ENCODE measurements around the gene TSPAN8.
"Not testable (repeated sequence)": the region's sequence is repeated elsewhere in the genome, so short reads cannot be mapped to it uniquely, and the experiment has no call there.

Gene TSPAN8

GRCh38 chr12:71165780-71166179 lies 8.0 kb upstream of the TSPAN8 start:
- DNase-seq (ENCODE audit: low read depth); H3K4me3 ChIP-seq (ENCODE audit: low read depth, low read length): not testable (repeated sequence)

- DNase-seq (ENCODE audit: low read depth): no peak
Measured at GRCh38 chr12:71164568-71165197, 6.9 kb upstream of the TSPAN8 start.

DNA sequence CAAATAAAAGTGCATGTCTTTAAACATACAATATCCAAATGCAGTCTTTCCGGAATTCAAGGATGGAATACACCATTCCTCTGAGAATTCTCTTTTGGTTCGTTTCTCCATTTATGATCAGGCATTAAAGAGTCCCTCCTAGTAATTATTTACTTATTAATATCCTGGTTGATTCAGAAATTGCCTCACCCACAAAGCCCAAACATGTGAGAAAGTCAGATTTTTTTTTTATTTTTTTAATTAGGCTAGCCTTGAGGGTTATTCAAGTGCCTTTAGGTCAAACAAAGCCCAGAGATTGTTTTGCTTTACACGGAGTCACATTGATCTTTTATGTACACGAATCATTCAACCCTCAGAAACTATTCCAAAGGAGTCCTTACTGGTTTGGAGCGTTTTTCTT lies 6.4 kb upstream of the TSPAN8 start:
- no peak for DNase-seq (ENCODE audit: low read depth)

More at GRCh38 chr12:71164568-71165197, 6.9 kb upstream of the TSPAN8 start:
- H3K4me3 ChIP-seq (ENCODE audit: low read depth, low read length): no peak overlapping the region

GRCh38 chr12:71162832-71163763 lies 5.3 kb upstream of the TSPAN8 start:
- H3K4me3 ChIP-seq (ENCODE audit: low read depth, low read length): no peak overlapping the region
- no peak for DNase-seq (ENCODE audit: low read depth)

More for the DNA sequence above, 6.4 kb upstream of the TSPAN8 start:
- no peak overlapping the region for H3K4me3 ChIP-seq (ENCODE audit: low read depth, low read length)

DNA sequence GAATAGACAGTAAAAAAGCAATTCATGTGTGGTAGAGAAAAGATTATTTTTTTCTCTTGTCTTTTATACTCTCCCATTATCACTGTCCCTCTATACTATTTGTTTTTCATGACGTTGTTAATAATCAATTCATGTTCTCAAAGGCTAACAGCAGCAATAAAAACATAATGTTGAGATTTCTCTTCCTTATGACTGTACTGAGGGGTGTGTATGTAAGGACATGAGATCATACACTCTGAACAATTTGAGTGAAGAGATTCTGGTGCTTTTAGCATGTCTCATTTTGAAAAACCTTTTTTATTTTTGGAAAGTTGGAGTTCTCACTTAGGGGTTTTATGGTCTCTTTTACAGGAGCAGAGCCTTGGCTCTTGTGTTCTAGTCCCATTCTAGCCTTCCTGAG lies 3.8 kb upstream of the TSPAN8 start:
- H3K4me3 ChIP-seq (ENCODE audit: low read depth, low read length): no peak overlapping the region
- DNase-seq (ENCODE audit: low read depth): no peak

GRCh38 chr12:71160585-71160984 lies 2.8 kb upstream of the TSPAN8 start:
- DNase-seq (ENCODE audit: low read depth): no peak
- H3K4me3 ChIP-seq (ENCODE audit: low read depth, low read length): no peak overlapping the region

GRCh38 chr12:71159878-71160277 lies 2.1 kb upstream of the TSPAN8 start:
- H3K4me3 ChIP-seq (ENCODE audit: low read depth, low read length): no peak overlapping the region
- no peak for DNase-seq (ENCODE audit: low read depth)

DNA sequence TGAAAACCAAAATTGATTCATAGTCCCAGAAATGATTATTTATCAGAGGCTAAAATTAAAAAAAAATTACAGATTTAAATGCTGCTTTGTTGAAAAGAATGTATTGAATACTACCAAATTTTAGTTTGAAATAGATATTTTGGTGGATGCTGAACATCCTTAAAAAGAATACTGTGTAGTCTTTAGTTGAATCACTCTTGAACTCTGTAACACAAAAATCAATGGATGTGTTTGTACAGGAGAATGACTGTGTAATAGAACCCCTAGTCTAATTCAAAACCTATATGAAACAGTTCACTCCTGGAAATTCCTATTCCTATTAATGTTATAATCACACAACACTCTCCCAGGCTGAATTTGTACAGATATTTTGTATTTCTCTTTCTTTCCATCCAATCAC lies 1.5 kb upstream of the TSPAN8 start:
- no peak overlapping the region for H3K4me3 ChIP-seq (ENCODE audit: low read depth, low read length)
- DNase-seq (ENCODE audit: low read depth): no peak

GRCh38 chr12:71158361-71158882 lies 623 bp upstream of the TSPAN8 start:
- H3K4me3 ChIP-seq (ENCODE audit: low read depth, low read length): no peak overlapping the region
- DNase-seq (ENCODE audit: low read depth): no peak

DNA sequence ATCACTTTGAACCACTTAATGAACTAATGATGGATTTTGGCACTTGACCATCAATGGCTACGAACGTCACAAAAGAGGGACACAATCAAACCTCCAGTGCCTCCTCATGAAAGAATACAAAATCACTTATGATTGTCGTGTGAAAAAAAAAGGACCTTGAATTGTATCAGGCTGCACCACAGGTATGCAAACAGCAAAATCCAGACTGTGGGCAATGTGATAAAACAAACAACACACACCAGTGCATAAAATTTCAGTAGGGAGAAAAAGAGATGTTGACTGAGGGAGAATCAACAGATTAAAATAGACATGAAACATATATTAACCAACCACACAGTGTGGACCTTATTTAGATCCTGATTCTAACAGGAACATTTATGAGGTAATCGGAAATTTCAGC lies 2.6 kb downstream of the TSPAN8 start:
- H3K4me3 ChIP-seq (ENCODE audit: low read depth, low read length): no peak overlapping the region
- DNase-seq (ENCODE audit: low read depth): no peak

GRCh38 chr12:71152851-71153250 lies 4.9 kb downstream of the TSPAN8 start:
- no peak overlapping the region for H3K4me3 ChIP-seq (ENCODE audit: low read depth, low read length)
- DNase-seq (ENCODE audit: low read depth): no peak

DNA sequence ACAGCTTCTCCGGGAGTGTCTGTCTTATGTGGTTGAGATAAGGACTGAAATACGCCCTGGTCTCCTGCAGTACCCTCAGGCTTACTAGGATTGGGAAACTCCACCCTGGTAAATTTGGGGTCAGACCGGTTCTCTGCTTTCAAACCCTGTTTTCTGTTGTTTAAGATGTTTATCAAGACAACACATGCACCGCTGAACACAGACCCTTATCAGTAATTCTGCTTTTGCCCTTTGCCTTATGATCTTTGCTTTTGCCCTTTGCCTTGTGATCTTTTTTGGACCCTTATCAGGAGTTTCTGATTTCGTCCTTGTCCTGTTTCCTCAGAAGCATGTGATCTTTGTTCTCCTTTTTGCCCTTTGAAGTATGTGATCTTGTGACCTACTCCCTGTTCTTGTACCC lies 7.8 kb downstream of the TSPAN8 start:
- not testable (repeated sequence) for DNase-seq (ENCODE audit: low read depth); H3K4me3 ChIP-seq (ENCODE audit: low read depth, low read length)

DNA sequence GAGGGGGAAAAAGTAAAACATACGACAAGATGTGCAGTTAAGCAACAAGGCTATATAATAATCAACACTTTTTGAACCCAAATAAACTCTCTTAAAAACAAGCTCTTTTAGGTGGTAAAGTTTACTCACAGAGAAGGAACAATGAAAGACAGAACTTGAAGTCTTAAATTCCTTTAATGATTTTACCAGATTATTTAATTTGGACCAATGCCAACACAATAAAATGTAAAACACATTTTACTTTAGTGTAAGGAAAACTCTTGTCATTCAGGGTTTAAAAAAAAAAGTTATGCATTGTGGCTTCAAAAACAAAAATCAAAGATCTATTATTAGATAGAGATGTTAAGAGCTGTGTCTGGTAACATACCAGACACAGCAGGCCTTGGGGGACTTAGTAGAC lies 13.1 kb downstream of the TSPAN8 start:
- no peak overlapping the region for H3K4me3 ChIP-seq (ENCODE audit: low read depth, low read length)
- DNase-seq (ENCODE audit: low read depth): no peak

GRCh38 chr12:71142956-71143355 lies 14.8 kb downstream of the TSPAN8 start:
- DNase-seq (ENCODE audit: low read depth): no peak
- H3K4me3 ChIP-seq (ENCODE audit: low read depth, low read length): no peak overlapping the region

DNA sequence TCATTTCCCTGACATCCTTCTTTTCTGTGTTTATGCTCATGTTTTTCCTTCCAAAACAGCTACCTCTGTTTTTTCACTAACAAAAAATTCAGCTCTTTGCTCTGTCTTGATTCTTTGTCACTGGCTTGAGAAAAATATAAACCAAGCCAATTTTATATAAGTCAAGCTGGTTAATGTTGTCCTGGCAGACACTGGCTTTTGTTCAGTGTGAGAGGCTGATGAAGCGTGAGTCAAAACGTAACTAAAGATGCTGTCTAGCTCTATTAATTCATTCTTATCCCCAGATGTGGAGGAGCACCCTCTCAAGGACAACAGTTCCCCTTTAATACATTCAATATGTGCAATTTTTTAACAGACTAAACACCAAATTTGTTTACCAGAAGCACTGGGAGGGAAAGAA lies 15.8 kb downstream of the TSPAN8 start:
- H3K4me3 ChIP-seq (ENCODE audit: low read depth, low read length): no peak overlapping the region
- DNase-seq (ENCODE audit: low read depth): no peak

- H3K4me3 ChIP-seq (ENCODE audit: low read depth, low read length): no peak overlapping the region
- no peak for DNase-seq (ENCODE audit: low read depth)
Measured at GRCh38 chr12:71141378-71141926, 16.3 kb downstream of the TSPAN8 start.

DNA sequence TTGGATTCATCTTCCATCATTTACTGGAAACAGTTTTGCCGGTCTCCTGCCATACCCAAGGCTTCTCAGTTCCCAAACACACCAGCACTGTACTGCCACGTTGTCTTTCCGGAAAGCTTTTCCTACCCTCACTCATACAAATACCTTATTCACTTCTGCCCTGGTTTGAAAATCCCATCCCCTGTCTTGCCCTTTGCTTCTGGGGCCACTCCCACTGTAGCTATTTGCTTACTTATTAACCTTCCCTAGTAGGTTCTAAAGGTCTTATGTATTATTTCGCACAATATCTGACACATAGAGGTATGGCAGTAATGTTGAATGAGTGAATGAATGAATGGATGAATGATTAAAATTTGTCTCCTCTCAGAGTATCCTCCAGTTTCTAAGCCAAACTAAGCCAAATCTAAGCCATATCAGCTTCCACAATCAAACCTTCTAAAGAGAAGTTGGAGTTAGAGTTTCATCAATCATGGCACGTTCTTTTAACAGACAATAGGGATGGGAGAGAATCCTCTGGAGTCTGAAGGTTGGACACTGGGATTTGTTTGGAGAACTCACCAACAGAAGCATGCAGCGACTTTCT lies 18.6 kb downstream of the TSPAN8 start:
- no peak for DNase-seq (ENCODE audit: low read depth)
- no peak overlapping the region for H3K4me3 ChIP-seq (ENCODE audit: low read depth, low read length)

DNA sequence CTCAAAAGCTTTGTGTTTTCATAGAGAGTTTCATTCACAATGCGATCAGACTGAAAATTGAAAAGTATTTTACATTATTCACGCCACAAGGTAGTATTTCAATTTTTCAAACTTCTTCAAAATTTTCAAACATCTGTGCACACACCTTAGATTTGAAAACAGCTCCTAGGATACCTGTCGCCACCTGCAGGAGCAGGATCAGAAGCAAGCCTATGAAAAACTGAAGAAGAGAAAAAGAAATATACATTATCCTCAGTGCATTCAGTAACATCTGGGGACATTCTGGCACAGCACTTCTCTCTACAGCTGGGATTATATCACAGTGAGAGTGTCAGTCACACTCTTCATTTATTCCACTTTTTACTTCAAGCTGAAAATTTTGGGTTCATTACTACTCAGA lies 19.8 kb downstream of the TSPAN8 start:
- no peak for DNase-seq (ENCODE audit: low read depth)
- H3K4me3 ChIP-seq (ENCODE audit: low read depth, low read length): no peak overlapping the region

DNA sequence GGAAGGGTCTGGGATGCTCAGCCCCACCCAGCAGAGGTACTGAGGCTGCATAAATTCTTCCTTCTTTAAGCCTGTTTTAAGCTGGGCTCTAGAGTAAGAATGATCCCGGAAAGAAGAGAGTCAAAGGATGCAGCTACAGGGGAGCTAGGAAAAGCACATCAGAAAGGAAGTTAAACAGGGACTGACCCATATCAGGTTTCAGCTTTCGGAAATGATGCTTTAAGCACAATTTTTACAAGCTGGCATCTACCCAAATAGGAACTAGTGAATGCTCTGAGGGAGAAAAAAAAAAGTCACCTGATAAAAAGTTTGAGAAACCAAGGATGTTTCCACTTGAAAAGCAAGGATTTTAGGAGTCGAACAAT lies 22.0 kb downstream of the TSPAN8 start:
- DNase-seq (ENCODE audit: low read depth): no peak
- no peak overlapping the region for H3K4me3 ChIP-seq (ENCODE audit: low read depth, low read length)

All from skeletal muscle cell (primary cell).